HepG2 (cell line): ENCODE results near the gene MSANTD1. TPM values are rescaled to one million over a fixed set of nuclear protein-coding genes. Genes with fewer than 3 reads are reported as not detected.

Experiments
- ATAC-seq: fragments of 200-7000 bp; cut with Tn5 transposase; 3 replicates; pipeline ENCODE4 v1.9.1; 2020; ENCODE audit warnings: mild to moderate bottlenecking, moderate library complexity
- BruUV-seq: library from RNA; stranded (reverse); fragments of 400-500 nt; replicated peaks from 2 replicates; lab custom pipeline; 2021; lab: Mats Ljungman, UMichigan
- CTCF ChIA-PET: fragments of 300-600 bp; formaldehyde crosslinking; extraction: SDS; loops from one replicate; lab custom pipeline; 2021; ENCODE audit warnings: low total read pairs, inconsistent platforms, low intra/inter-chr PET ratio; lab: Yijun Ruan, JAX
- POLR2A ChIA-PET: fragments of 350-600 bp; sonication (Branson Sonifier 250); formaldehyde crosslinking; loops from one replicate; lab custom pipeline; 2020; ENCODE audit warnings: antibody characterized with exemption, inconsistent platforms; lab: Yijun Ruan, JAX
- DNase-seq: peaks from one replicate; pipeline ENCODE4 v3.0.0-alpha.2; 2015; ENCODE audit warnings: low spot score
- FAIRE-seq: peaks from 3 replicates; lab custom pipeline; 2011; peaks lifted over from hg19 to GRCh38; lab: Jason Lieb, UNC
- H2AFZ ChIP-seq: one replicate; pipeline ENCODE4 v1.6.1; 2011; ENCODE audit warnings: low read length, inconsistent platforms
- H3K27ac ChIP-seq: fragments of 300-600 bp; 3 replicates; pipeline ENCODE4 v1.8.0; 2011; ENCODE audit warnings: mixed run types, mild to moderate bottlenecking, mixed read lengths, low read length, inconsistent platforms; ENCODE audit not compliant: insufficient read depth; ENCODE audit errors: extremely low read length
- H3K27me3 ChIP-seq, 2 experiments: fragments of 200-600 bp in 1 of 2; 2 replicates in 1 of 2; 3 replicates in 1 of 2; pipeline versions ENCODE4 v1.6.0 to v1.8.0; 2011; ENCODE audit warnings: low read length in 2 of 2, mild to moderate bottlenecking in 2 of 2, moderate library complexity in 2 of 2, inconsistent platforms in 1 of 2; ENCODE audit not compliant: insufficient read depth in 2 of 2, control insufficient read depth in 1 of 2
- H3K36me3 ChIP-seq, 2 experiments: fragments of 200-600 bp in 1 of 2; replicated peaks in 1 of 2; 2 replicates in 1 of 2; 3 replicates in 1 of 2; pipeline versions ENCODE4 v1.5.1 to v1.8.0; 2011; ENCODE audit warnings: low read length in 2 of 2, inconsistent platforms in 1 of 2; ENCODE audit not compliant: insufficient read depth in 2 of 2, control insufficient read depth in 1 of 2
- H3K4me1 ChIP-seq: 2 replicates; pipeline ENCODE4 v1.5.1; 2012; ENCODE audit warnings: low read length, inconsistent platforms; ENCODE audit not compliant: insufficient read depth
- H3K4me2 ChIP-seq: 2 replicates; pipeline ENCODE4 v1.6.0; 2011; ENCODE audit warnings: low read depth, low read length, inconsistent platforms
- H3K4me3 ChIP-seq, 3 experiments: fragments of 200-600 bp in 1 of 3; sonication (generic), shearing (Covaris generic) in 1 of 3; replicated peaks in 1 of 3; 2 replicates each; pipeline ENCODE4 v1.5.1; 2011 to 2016; ENCODE audit warnings: low read length in 3 of 3, inconsistent platforms in 2 of 3, low read depth in 2 of 3, mild to moderate bottlenecking in 2 of 3, control low read depth in 1 of 3, mixed read lengths in 1 of 3; ENCODE audit not compliant: insufficient read depth in 1 of 3
- H3K79me2 ChIP-seq: one replicate; pipeline ENCODE4 v1.6.1; 2011; ENCODE audit warnings: low read length, inconsistent platforms; ENCODE audit not compliant: insufficient read depth
- H3K9ac ChIP-seq: 2 replicates; pipeline ENCODE4 v1.6.0; 2011; ENCODE audit warnings: mild to moderate bottlenecking, low read depth, low read length, inconsistent platforms; ENCODE audit not compliant: insufficient read depth
- H3K9me3 ChIP-seq: 2 replicates; pipeline ENCODE4 v1.5.1; 2012; ENCODE audit warnings: mild to moderate bottlenecking, low read length
- H4K20me1 ChIP-seq: 2 replicates; pipeline ENCODE4 v1.6.0; 2011; ENCODE audit warnings: inconsistent platforms, mild to moderate bottlenecking, low read length, moderate library complexity; ENCODE audit not compliant: insufficient read depth
- AHR ChIP-seq: IDR thresholded peaks from 2 replicates; pipeline ENCODE4 v1.6.1; 2018; ENCODE audit warnings: missing genetic modification reagents, missing compliant biosample characterization
- ATM ChIP-seq: fragments of 450-650 bp; IDR thresholded peaks from 2 replicates; pipeline ENCODE4 v1.7.1; 2017; ENCODE audit warnings: mild to moderate bottlenecking, borderline replicate concordance
- CENPX ChIP-seq: sonication (generic); formaldehyde crosslinking; IDR thresholded peaks from 2 replicates; pipeline ENCODE4 v1.9.0; 2021; ENCODE audit warnings: mild to moderate bottlenecking, missing genetic modification reagents, moderate library complexity
- FOSL2 ChIP-seq: sonication (generic); formaldehyde crosslinking; IDR thresholded peaks from 2 replicates; pipeline ENCODE4 v1.4.0; 2020; ENCODE audit warnings: missing genetic modification reagents
- KDM1A ChIP-seq: IDR thresholded peaks from 2 replicates; pipeline ENCODE4 v1.6.1; 2016; ENCODE audit warnings: missing compliant biosample characterization
- PPARG ChIP-seq: conservative IDR thresholded peaks from 2 replicates; pipeline ENCODE4 v1.6.1; 2016; ENCODE audit warnings: missing biosample characterization, missing genetic modification reagents
- SAP130 ChIP-seq: IDR thresholded peaks from 2 replicates; pipeline ENCODE4 v1.6.1; 2016; ENCODE audit warnings: low read depth
- SP1 ChIP-seq, 2 experiments: fragments of 450-650 bp in 1 of 2; sonication (generic) in 1 of 2; formaldehyde crosslinking in 1 of 2; IDR thresholded peaks; 2 replicates each; pipeline versions ENCODE4 v1.4.0 to v1.6.1; 2016 to 2020; ENCODE audit warnings: missing genetic modification reagents in 1 of 2
- TARDBP ChIP-seq: sonication (generic); formaldehyde crosslinking; IDR thresholded peaks from 2 replicates; pipeline ENCODE4 v1.8.0; 2022; ENCODE audit warnings: mild to moderate bottlenecking, missing genetic modification reagents
- ZFP82 ChIP-seq: sonication (generic); formaldehyde crosslinking; IDR thresholded peaks from 2 replicates; pipeline ENCODE4 v1.5.1; 2020; ENCODE audit warnings: mild to moderate bottlenecking, missing genetic modification reagents, borderline replicate concordance
- ZKSCAN1 ChIP-seq: fragments of 150-350 bp; IDR thresholded peaks from 2 replicates; pipeline ENCODE4 v1.6.1; 2014; ENCODE audit warnings: low read length
- ZNF224 ChIP-seq: sonication (generic); formaldehyde crosslinking; IDR thresholded peaks from 2 replicates; pipeline ENCODE4 v1.5.0; 2020; ENCODE audit warnings: mild to moderate bottlenecking, missing genetic modification reagents
- ZNF33B ChIP-seq: sonication (generic); formaldehyde crosslinking; IDR thresholded peaks from 2 replicates; pipeline ENCODE4 v1.5.1; 2020; ENCODE audit warnings: mild to moderate bottlenecking, missing genetic modification reagents
- ZNF34 ChIP-seq: sonication (generic); formaldehyde crosslinking; IDR thresholded peaks from 2 replicates; pipeline ENCODE4 v1.4.0; 2020; ENCODE audit warnings: mild to moderate bottlenecking, missing genetic modification reagents, borderline replicate concordance
- ZNF678 ChIP-seq: sonication (generic); formaldehyde crosslinking; IDR thresholded peaks from 2 replicates; pipeline ENCODE4 v1.4.0; 2020; ENCODE audit warnings: mild to moderate bottlenecking, missing genetic modification reagents
- ZSCAN29 ChIP-seq: sonication (generic); formaldehyde crosslinking; conservative IDR thresholded peaks from 2 replicates; pipeline ENCODE4 v1.4.0; 2020; ENCODE audit warnings: mild to moderate bottlenecking, missing genetic modification reagents
- WGBS: methylation state at CpG from one replicate; pipeline ENCODE4 v1.1.6; 2017; ENCODE audit warnings: low lambda C conversion rate; 5-methylcytosine and 5-hydroxymethylcytosine counted together
- in situ Hi-C: cut with HindIII; loops from 2 replicates; pipeline ENCODE4 v1.10.0; 2017; ENCODE audit warnings: low pct_unique_long_range_greater_than_20kb; ENCODE audit not compliant: extremely low pct_ligation_motif_present
- intact Hi-C: fragments of 100-400 bp; cut with micrococcal nuclease; formaldehyde crosslinking; loops from one replicate; pipeline ENCODE4 v1.10.0; 2022; ENCODE audit not compliant: unreplicated experiment
- polyA plus RNA-seq, 8 experiments: library from polyadenylated mRNA; depleted of rRNA in 3 of 8; stranded (reverse) in 7 of 8; unstranded in 1 of 8; fragments of >200 nt; fragmentation: Illumina TruSeq in 4 of 8; extraction: Trizol in 4 of 8; gene quantifications; 2 replicates each; pipeline versions ENCODE4 v1.2.1 to v1.2.3, GENCODE V29; 2011 to 2016; ENCODE audit warnings: low read depth in 4 of 8, missing spikeins in 1 of 8, mixed read lengths in 1 of 8; ENCODE audit not compliant: insufficient read depth in 1 of 8
- total RNA-seq, 5 experiments: library from RNA; depleted of rRNA; stranded (reverse); fragments of >200 nt; fragmentation: Illumina TruSeq; extraction: Trizol; gene quantifications; 2 replicates each; pipeline ENCODE4 v1.2.3, GENCODE V29; 2016; ENCODE audit warnings: low read depth in 1 of 5
- TF ChIP-seq, protein P1 (sequence below): IDR thresholded peaks from 2 replicates; pipeline ENCODE4 v1.6.1; 2016; ENCODE audit warnings: control low read depth
- TF ChIP-seq, protein P2 (sequence below): sonication (generic); formaldehyde crosslinking; IDR thresholded peaks from 2 replicates; pipeline ENCODE4 v1.4.0; 2020; ENCODE audit warnings: mild to moderate bottlenecking, missing genetic modification reagents
- TF ChIP-seq, protein P3 (sequence below): sonication (generic); formaldehyde crosslinking; IDR thresholded peaks from 2 replicates; pipeline ENCODE4 v1.8.1; 2023; ENCODE audit warnings: mild to moderate bottlenecking, missing genetic modification reagents, borderline replicate concordance
- TF ChIP-seq, protein P4 (sequence below): sonication (generic); formaldehyde crosslinking; IDR thresholded peaks from 2 replicates; pipeline ENCODE4 v1.5.1; 2020; ENCODE audit warnings: missing genetic modification reagents, mild to moderate bottlenecking, borderline replicate concordance
- TF ChIP-seq, protein P5 (sequence below): sonication (generic); formaldehyde crosslinking; IDR thresholded peaks from 2 replicates; pipeline ENCODE4 v1.5.0; 2020; ENCODE audit warnings: mild to moderate bottlenecking, low read depth, missing genetic modification reagents, borderline replicate concordance

The MSANTD1 gene
- total and polyA plus RNA-seq, 2 of the 13 experiments (the other 11 are each of a cell fraction or from before 2014, with no cell fraction given): 0.22 to 0.40 TPM

DNA sequence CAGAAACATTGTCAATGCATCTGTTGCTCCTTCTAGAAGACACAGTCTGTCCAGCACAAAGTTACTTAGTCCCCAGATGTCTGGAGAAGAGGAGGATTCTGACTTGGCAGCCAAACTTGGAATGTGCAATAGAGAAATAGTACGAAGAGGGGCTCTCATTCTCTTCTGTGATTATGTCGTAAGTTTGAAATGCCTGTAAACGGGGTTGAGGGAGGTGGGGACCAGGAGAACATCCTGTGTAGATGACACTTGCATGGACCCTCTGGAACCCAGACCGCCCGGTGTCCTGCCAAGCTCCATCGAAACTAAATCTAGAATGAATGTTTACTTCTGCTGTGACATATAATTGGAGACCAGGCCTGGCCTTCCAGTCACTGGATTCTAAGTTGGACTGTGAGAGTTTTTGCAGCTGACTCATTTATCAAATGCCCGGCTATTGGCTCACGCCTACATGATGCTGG lies 45.0 kb upstream of the MSANTD1 start:
- Histone ChIP-seq H3K36me3 (peaks cover 6 to 21% of the 10 kb centered on the region in 2 experiments; a peak in 4 of 5 replicates), H2AFZ (no peak overlapping the region), H3K79me2 (no peaks in the 10 kb centered on the region), H4K20me1 (no peaks in the 10 kb centered on the region), H3K4me2 (peak overlapping the region; percentile 59), H3K27ac (peak overlapping the region; percentile 95), H3K9me3 (no peaks in the 10 kb centered on the region), H3K4me1 (peaks cover 76% of the 10 kb centered on the region), H3K4me3 (no peak overlapping the region), H3K27me3 (no peaks in the 10 kb centered on the region), H3K9ac (peak overlapping the region; percentile 16; the same call in 1 of the 2 replicates)
- no peak for ATAC-seq
- in situ Hi-C loops: no loop called here
- CTCF ChIA-PET: no interaction called here
- TF ChIP-seq KDM1A (no peak), ZFP82 (CRISPR knock-in tag) (no peak), ZNF224 (CRISPR knock-in tag) (no peak), ATM (no peak), ZSCAN29 (CRISPR knock-in tag) (0 out of 2 replicates have a peak, but pooled peaks have one; percentile 36), ZNF678 (CRISPR knock-in tag) (no peak), TARDBP (CRISPR knock-in tag) (no peak), ZNF34 (no peak), ZKSCAN1 (no peak), CENPX (CRISPR knock-in tag) (no peak), FOSL2 (CRISPR knock-in tag) (peak; percentile 34; the same call in 1 of the 2 replicates), ZNF33B (no peak), AHR (CRISPR knock-in tag) (no peak), SP1 (IDR thresholded peaks at IDR 0.05) (no peak), SP1 (CRISPR knock-in tag; IDR thresholded peaks at IDR 0.05) (no peak), SAP130 (CRISPR knock-in tag) (peak; percentile 20; the same call in 1 of the 2 replicates), PPARG (CRISPR knock-in tag) (no peak)
- TF ChIP-seq, protein P1, sequence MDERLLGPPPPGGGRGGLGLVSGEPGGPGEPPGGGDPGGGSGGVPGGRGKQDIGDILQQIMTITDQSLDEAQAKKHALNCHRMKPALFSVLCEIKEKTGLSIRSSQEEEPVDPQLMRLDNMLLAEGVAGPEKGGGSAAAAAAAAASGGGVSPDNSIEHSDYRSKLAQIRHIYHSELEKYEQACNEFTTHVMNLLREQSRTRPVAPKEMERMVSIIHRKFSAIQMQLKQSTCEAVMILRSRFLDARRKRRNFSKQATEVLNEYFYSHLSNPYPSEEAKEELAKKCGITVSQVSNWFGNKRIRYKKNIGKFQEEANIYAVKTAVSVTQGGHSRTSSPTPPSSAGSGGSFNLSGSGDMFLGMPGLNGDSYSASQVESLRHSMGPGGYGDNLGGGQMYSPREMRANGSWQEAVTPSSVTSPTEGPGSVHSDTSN (CRISPR knock-in tag): no peak
- TF ChIP-seq, protein P2, sequence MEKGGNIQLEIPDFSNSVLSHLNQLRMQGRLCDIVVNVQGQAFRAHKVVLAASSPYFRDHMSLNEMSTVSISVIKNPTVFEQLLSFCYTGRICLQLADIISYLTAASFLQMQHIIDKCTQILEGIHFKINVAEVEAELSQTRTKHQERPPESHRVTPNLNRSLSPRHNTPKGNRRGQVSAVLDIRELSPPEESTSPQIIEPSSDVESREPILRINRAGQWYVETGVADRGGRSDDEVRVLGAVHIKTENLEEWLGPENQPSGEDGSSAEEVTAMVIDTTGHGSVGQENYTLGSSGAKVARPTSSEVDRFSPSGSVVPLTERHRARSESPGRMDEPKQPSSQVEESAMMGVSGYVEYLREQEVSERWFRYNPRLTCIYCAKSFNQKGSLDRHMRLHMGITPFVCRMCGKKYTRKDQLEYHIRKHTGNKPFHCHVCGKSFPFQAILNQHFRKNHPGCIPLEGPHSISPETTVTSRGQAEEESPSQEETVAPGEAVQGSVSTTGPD (CRISPR knock-in tag): no peak
- TF ChIP-seq, protein P3, sequence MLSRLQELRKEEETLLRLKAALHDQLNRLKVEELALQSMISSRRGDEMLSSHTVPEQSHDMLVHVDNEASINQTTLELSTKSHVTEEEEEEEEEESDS (CRISPR knock-in tag): no peak
- TF ChIP-seq, protein P4, sequence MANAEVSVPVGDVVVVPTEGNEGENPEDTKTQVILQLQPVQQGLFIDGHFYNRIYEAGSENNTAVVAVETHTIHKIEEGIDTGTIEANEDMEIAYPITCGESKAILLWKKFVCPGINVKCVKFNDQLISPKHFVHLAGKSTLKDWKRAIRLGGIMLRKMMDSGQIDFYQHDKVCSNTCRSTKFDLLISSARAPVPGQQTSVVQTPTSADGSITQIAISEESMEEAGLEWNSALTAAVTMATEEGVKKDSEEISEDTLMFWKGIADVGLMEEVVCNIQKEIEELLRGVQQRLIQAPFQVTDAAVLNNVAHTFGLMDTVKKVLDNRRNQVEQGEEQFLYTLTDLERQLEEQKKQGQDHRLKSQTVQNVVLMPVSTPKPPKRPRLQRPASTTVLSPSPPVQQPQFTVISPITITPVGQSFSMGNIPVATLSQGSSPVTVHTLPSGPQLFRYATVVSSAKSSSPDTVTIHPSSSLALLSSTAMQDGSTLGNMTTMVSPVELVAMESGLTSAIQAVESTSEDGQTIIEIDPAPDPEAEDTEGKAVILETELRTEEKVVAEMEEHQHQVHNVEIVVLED: no peak
- TF ChIP-seq, protein P5, sequence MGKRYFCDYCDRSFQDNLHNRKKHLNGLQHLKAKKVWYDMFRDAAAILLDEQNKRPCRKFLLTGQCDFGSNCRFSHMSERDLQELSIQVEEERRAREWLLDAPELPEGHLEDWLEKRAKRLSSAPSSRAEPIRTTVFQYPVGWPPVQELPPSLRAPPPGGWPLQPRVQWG (CRISPR knock-in tag): no peak
- DNase-seq: peak; percentile 33
- WGBS: 66% methylated on average over 8 of the region's 8 CpGs
- BruUV-seq: no TSS peak
- intact Hi-C loops: loop anchor here (10.0 kb wide), 1 partner anchor 61 kb away; no protein-coding TSS in a partner anchor
- POLR2A ChIA-PET: no interaction called here
- no peak for FAIRE-seq
